ENCODE data around the gene KRTAP5-9.
A peak's percentile ranks its signal among the peaks of the same experiment; 100 is the strongest.
"Not testable (repeated sequence)": the region's sequence is repeated elsewhere in the genome, so short reads cannot be mapped to it uniquely, and the experiment has no call there.

Gene KRTAP5-9

GRCh38 chr11:71538666-71538990, 9.6 kb upstream of the KRTAP5-9 start:
- H3K4me1 ChIP-seq = peaks cover 18 to 40% (median 36%) of the 10 kb centered on the region in 10 experiments
- peaks cover 18 to 30% (median 23%) of the 10 kb centered on the region in 11 experiments for H3K9me3 ChIP-seq (replicated peaks in 1 of 11)
- no peaks in the 10 kb centered on the region for H4K20me1 ChIP-seq
- no peaks in the 10 kb centered on the region for H3K27me3 ChIP-seq
- peaks cover 0 to 6% (median 0%) of the 10 kb centered on the region in 11 experiments; a peak in 2 of 22 replicates for H3K36me3 ChIP-seq
- H3K4me3 ChIP-seq = no peak overlapping the region
- no peak overlapping the region for H3K27ac ChIP-seq
- TF ChIP-seq Cebpa-rat (IDR thresholded peaks at IDR 0.05) = no peak
- H3K9ac ChIP-seq = no peak overlapping the region
- H3K4me2 ChIP-seq = peak overlapping the region in 7 of 11 experiments; percentile 20 to 52 (median 45); a peak in 9 of 22 replicates

- Histone ChIP-seq H3K27me3 (no peaks in the 10 kb centered on the region), H3K4me1 (peaks cover 22 to 44% (median 40%) of the 10 kb centered on the region in 10 experiments), H3K36me3 (peaks cover 0 to 6% (median 0%) of the 10 kb centered on the region in 11 experiments; a peak in 2 of 22 replicates), H3K9ac (no peak overlapping the region), H3K4me3 (no peak overlapping the region), H4K20me1 (no peaks in the 10 kb centered on the region), H3K9me3 (replicated peaks in 1 of 11) (peaks cover 18 to 30% (median 23%) of the 10 kb centered on the region in 11 experiments), H3K4me2 (0 out of 22 replicates have a peak overlapping the region, but pooled peaks of 2 of the 11 experiments have one; percentile 45 to 52), H3K27ac (no peak overlapping the region)
- TF ChIP-seq Cebpa-rat (IDR thresholded peaks at IDR 0.05) = no peak
Observed at GRCh38 chr11:71539017-71539416, 9.2 kb upstream of the KRTAP5-9 start.

GRCh38 chr11:71539971-71540370, 8.2 kb upstream of the KRTAP5-9 start:
- H3K4me2 ChIP-seq, H3K4me3 ChIP-seq, H3K36me3 ChIP-seq, H3K27me3 ChIP-seq, H4K20me1 ChIP-seq, H3K27ac ChIP-seq, H3K9ac ChIP-seq: not testable (repeated sequence)
- Histone ChIP-seq H3K9me3 (replicated peaks in 1 of 11) (peaks cover 18 to 30% (median 23%) of the 10 kb centered on the region in 11 experiments), H3K4me1 (peaks cover 29 to 54% (median 49%) of the 10 kb centered on the region in 10 experiments)

- H3K27ac ChIP-seq, H4K20me1 ChIP-seq, H3K27me3 ChIP-seq, H3K4me2 ChIP-seq, H3K9ac ChIP-seq, H3K36me3 ChIP-seq, H3K4me3 ChIP-seq: not testable (repeated sequence)
- Histone ChIP-seq H3K4me1 (peaks cover 35 to 61% (median 56%) of the 10 kb centered on the region in 10 experiments), H3K9me3 (replicated peaks in 1 of 11) (peaks cover 20 to 37% (median 27%) of the 10 kb centered on the region in 11 experiments)
Observed at GRCh38 chr11:71540521-71541304, 7.5 kb upstream of the KRTAP5-9 start.

GRCh38 chr11:71542382-71542781, 5.8 kb upstream of the KRTAP5-9 start:
- no peak overlapping the region for H3K4me3 ChIP-seq
- peak overlapping the region; percentile 80 to 98 (median 89) for H3K4me2 ChIP-seq
- H4K20me1 ChIP-seq = no peaks in the 10 kb centered on the region
- peaks cover 0 to 12% (median 0%) of the 10 kb centered on the region in 11 experiments; a peak in 3 of 22 replicates for H3K36me3 ChIP-seq
- peaks cover 28 to 52% (median 40%) of the 10 kb centered on the region in 11 experiments for H3K9me3 ChIP-seq (replicated peaks in 1 of 11)
- peak overlapping the region in 7 of 11 experiments; percentile 5 to 83 (median 75); a peak in 12 of 22 replicates for H3K27ac ChIP-seq
- TF ChIP-seq Cebpa-rat (IDR thresholded peaks at IDR 0.05) = no peak
- H3K4me1 ChIP-seq = peaks cover 35 to 72% (median 66%) of the 10 kb centered on the region in 10 experiments
- H3K9ac ChIP-seq = no peak overlapping the region; a peak in 1 of 22 replicates
- no peaks in the 10 kb centered on the region for H3K27me3 ChIP-seq

- no peak for TF ChIP-seq Cebpa-rat (IDR thresholded peaks at IDR 0.05)
- peak overlapping the region in 10 of 11 experiments; percentile 18 to 71 (median 59); a peak in 18 of 22 replicates for H3K9ac ChIP-seq
Observed at GRCh38 chr11:71542879-71543777, 5.1 kb upstream of the KRTAP5-9 start.

GRCh38 chr11:71543866-71544265, 4.4 kb upstream of the KRTAP5-9 start:
- TF ChIP-seq Cebpa-rat (IDR thresholded peaks at IDR 0.05) = peak in 1 of 11 experiments; percentile 72; a peak in 1 of 22 replicates
- peaks cover 46 to 73% (median 67%) of the 10 kb centered on the region in 10 experiments for H3K4me1 ChIP-seq
- H3K36me3 ChIP-seq = peaks cover 0 to 12% (median 0%) of the 10 kb centered on the region in 11 experiments; a peak in 3 of 22 replicates
- H3K9ac ChIP-seq = peak overlapping the region in 10 of 11 experiments; percentile 18 to 71 (median 59); a peak in 14 of 22 replicates
- H3K4me3 ChIP-seq = peak overlapping the region in 7 of 10 experiments; percentile 4 to 43 (median 38); a peak in 12 of 20 replicates
- peaks cover 0 to 5% (median 0%) of the 10 kb centered on the region in 11 experiments; a peak in 1 of 22 replicates for H3K27me3 ChIP-seq
- H3K4me2 ChIP-seq = peak overlapping the region; percentile 80 to 98 (median 89)
- H3K9me3 ChIP-seq (replicated peaks in 1 of 11) = peaks cover 28 to 52% (median 40%) of the 10 kb centered on the region in 11 experiments
- peak overlapping the region in 10 of 11 experiments; percentile 48 to 83 (median 71); a peak in 20 of 22 replicates for H3K27ac ChIP-seq
- no peaks in the 10 kb centered on the region; a peak in 1 of 22 replicates for H4K20me1 ChIP-seq

More at GRCh38 chr11:71542879-71543777, 5.1 kb upstream of the KRTAP5-9 start:
- Histone ChIP-seq H3K36me3 (peaks cover 0 to 12% (median 0%) of the 10 kb centered on the region in 11 experiments; a peak in 3 of 22 replicates), H3K9me3 (replicated peaks in 1 of 11) (peaks cover 28 to 52% (median 40%) of the 10 kb centered on the region in 11 experiments), H3K27ac (peak overlapping the region in 10 of 11 experiments; percentile 48 to 83 (median 71); a peak in 20 of 22 replicates), H3K4me2 (peak overlapping the region; percentile 80 to 98 (median 89)), H3K4me1 (peaks cover 39 to 72% (median 66%) of the 10 kb centered on the region in 10 experiments), H4K20me1 (no peaks in the 10 kb centered on the region), H3K4me3 (peak overlapping the region in 8 of 10 experiments; percentile 4 to 43 (median 36); a peak in 13 of 20 replicates), H3K27me3 (no peaks in the 10 kb centered on the region)

GRCh38 chr11:71544525-71545214, 3.5 kb upstream of the KRTAP5-9 start:
- Histone ChIP-seq H3K27ac (peak overlapping the region in 9 of 11 experiments; percentile 58 to 83 (median 75); a peak in 17 of 22 replicates), H3K4me2 (peak overlapping the region; percentile 80 to 98 (median 89); a peak in 21 of 22 replicates)

More at GRCh38 chr11:71544525-71545214, 3.5 kb upstream of the KRTAP5-9 start:
- peaks cover 0 to 12% (median 0%) of the 10 kb centered on the region in 11 experiments; a peak in 3 of 22 replicates for H3K36me3 ChIP-seq
- H3K9ac ChIP-seq = peak overlapping the region in 6 of 11 experiments; percentile 33 to 71 (median 70); a peak in 11 of 22 replicates
- peak overlapping the region in 1 of 10 experiments; percentile 42; a peak in 1 of 20 replicates for H3K4me3 ChIP-seq
- peaks cover 0 to 5% (median 0%) of the 10 kb centered on the region in 11 experiments; a peak in 1 of 22 replicates for H3K27me3 ChIP-seq
- H3K4me1 ChIP-seq = peaks cover 46 to 75% (median 73%) of the 10 kb centered on the region in 10 experiments
- H3K9me3 ChIP-seq (replicated peaks in 1 of 11) = peaks cover 28 to 47% (median 38%) of the 10 kb centered on the region in 11 experiments
- H4K20me1 ChIP-seq = no peaks in the 10 kb centered on the region; a peak in 1 of 22 replicates
- TF ChIP-seq Cebpa-rat (IDR thresholded peaks at IDR 0.05) = no peak
